ENCODE measurements around the gene RCSD1.

The RCSD1 gene

GRCh38 chr1:167620002-167620401 is 10.0 kb upstream of the RCSD1 start:
- FAIRE-seq (no peak), DNase-seq (ENCODE audit: insufficient read length) (no peak)
- TF ChIP-seq POLR2AphosphoS5 (IDR thresholded peaks at IDR 0.05; ENCODE audit: low read depth, low read length) = no peak
- TF ChIP-seq POLR2A (IDR thresholded peaks at IDR 0.05; ENCODE audit: low read depth, low read length) = no peak
- no peak for TF ChIP-seq TAF1 (IDR thresholded peaks at IDR 0.05; ENCODE audit: borderline replicate concordance, low read depth, low read length)

- DNase-seq (ENCODE audit: insufficient read length) (no peak), FAIRE-seq (no peak)
- TF ChIP-seq POLR2A (IDR thresholded peaks at IDR 0.05; ENCODE audit: low read depth, low read length) (no peak), POLR2AphosphoS5 (IDR thresholded peaks at IDR 0.05; ENCODE audit: low read depth, low read length) (no peak), TAF1 (IDR thresholded peaks at IDR 0.05; ENCODE audit: borderline replicate concordance, low read depth, low read length) (no peak)
Measured at GRCh38 chr1:167621780-167622313, 8.2 kb upstream of the RCSD1 start.

- TF ChIP-seq TAF1 (IDR thresholded peaks at IDR 0.05; ENCODE audit: borderline replicate concordance, low read depth, low read length) (no peak), POLR2AphosphoS5 (IDR thresholded peaks at IDR 0.05; ENCODE audit: low read depth, low read length) (no peak), POLR2A (IDR thresholded peaks at IDR 0.05; ENCODE audit: low read depth, low read length) (no peak)
- FAIRE-seq (peak; percentile 5), DNase-seq (ENCODE audit: insufficient read length) (no peak)
Measured at GRCh38 chr1:167623951-167624350, 6.1 kb upstream of the RCSD1 start.

GRCh38 chr1:167625040-167625823 is 4.8 kb upstream of the RCSD1 start:
- TF ChIP-seq POLR2A (IDR thresholded peaks at IDR 0.05; ENCODE audit: low read depth, low read length) (no peak), POLR2AphosphoS5 (IDR thresholded peaks at IDR 0.05; ENCODE audit: low read depth, low read length) (no peak), TAF1 (IDR thresholded peaks at IDR 0.05; ENCODE audit: borderline replicate concordance, low read depth, low read length) (no peak)
- FAIRE-seq (no peak), DNase-seq (ENCODE audit: insufficient read length) (no peak)

GRCh38 chr1:167627615-167627864 is 2.5 kb upstream of the RCSD1 start:
- DNase-seq (ENCODE audit: insufficient read length) = no peak
- no peak for FAIRE-seq

GRCh38 chr1:167627865-167628641 is 2.0 kb upstream of the RCSD1 start:
- FAIRE-seq (peak; percentile 100), DNase-seq (ENCODE audit: insufficient read length) (peak; percentile 58)
- TF ChIP-seq POLR2A (IDR thresholded peaks at IDR 0.05; ENCODE audit: low read depth, low read length) = peak; percentile 91
- 0 out of 2 replicates have a peak, but pooled peaks have one; percentile 45 for TF ChIP-seq POLR2AphosphoS5 (IDR thresholded peaks at IDR 0.05; ENCODE audit: low read depth, low read length)
- TF ChIP-seq TAF1 (IDR thresholded peaks at IDR 0.05; ENCODE audit: borderline replicate concordance, low read depth, low read length) = peak; percentile 56; the same call in 1 of the 2 replicates

More at GRCh38 chr1:167627615-167627864, 2.5 kb upstream of the RCSD1 start:
- TF ChIP-seq POLR2A (IDR thresholded peaks at IDR 0.05; ENCODE audit: low read depth, low read length) = no peak
- no peak for TF ChIP-seq POLR2AphosphoS5 (IDR thresholded peaks at IDR 0.05; ENCODE audit: low read depth, low read length)
- no peak for TF ChIP-seq TAF1 (IDR thresholded peaks at IDR 0.05; ENCODE audit: borderline replicate concordance, low read depth, low read length)

- DNase-seq (ENCODE audit: insufficient read length) = no peak
- peak; percentile 85 for FAIRE-seq
Measured at GRCh38 chr1:167628741-167629515, 1.1 kb upstream of the RCSD1 start.

GRCh38 chr1:167630568-167631385 is 745 bp downstream of the RCSD1 start:
- FAIRE-seq (peak; percentile 81), DNase-seq (ENCODE audit: insufficient read length) (no peak)
- 0 out of 2 replicates have a peak, but pooled peaks have one; percentile 62 for TF ChIP-seq TAF1 (IDR thresholded peaks at IDR 0.05; ENCODE audit: borderline replicate concordance, low read depth, low read length)
- TF ChIP-seq POLR2A (IDR thresholded peaks at IDR 0.05; ENCODE audit: low read depth, low read length) = peak; percentile 50
- TF ChIP-seq POLR2AphosphoS5 (IDR thresholded peaks at IDR 0.05; ENCODE audit: low read depth, low read length) = peak; percentile 79

More at GRCh38 chr1:167628741-167629515, 1.1 kb upstream of the RCSD1 start:
- TF ChIP-seq TAF1 (IDR thresholded peaks at IDR 0.05; ENCODE audit: borderline replicate concordance, low read depth, low read length) (no peak), POLR2AphosphoS5 (IDR thresholded peaks at IDR 0.05; ENCODE audit: low read depth, low read length) (no peak), POLR2A (IDR thresholded peaks at IDR 0.05; ENCODE audit: low read depth, low read length) (no peak)

- DNase-seq (ENCODE audit: insufficient read length) = no peak
- no peak for TF ChIP-seq TAF1 (IDR thresholded peaks at IDR 0.05; ENCODE audit: borderline replicate concordance, low read depth, low read length)
- no peak for TF ChIP-seq POLR2A (IDR thresholded peaks at IDR 0.05; ENCODE audit: low read depth, low read length)
- 0 out of 2 replicates have a peak, but pooled peaks have one; percentile 13 for TF ChIP-seq POLR2AphosphoS5 (IDR thresholded peaks at IDR 0.05; ENCODE audit: low read depth, low read length)
- FAIRE-seq = no peak
Measured at GRCh38 chr1:167631386-167631935, 1.4 kb downstream of the RCSD1 start.

Measured in GM12892 (cell line).